Lower lobe of right lung (tissue), 2 donors: ENCODE measurements around the gene PDE7B. TPM values are rescaled to one million over a fixed set of nuclear protein-coding genes. Genes with fewer than 3 reads are reported as not detected.
"Not testable (repeated sequence)": the region's sequence is repeated elsewhere in the genome, so short reads cannot be mapped to it uniquely, and the experiment has no call there.

Source experiments
- ATAC-seq, 2 donors: fragments of 200-7000 bp; cut with Tn5 transposase; one replicate each; pipeline ENCODE4 v1.9.1; 2020 to 2022; ENCODE audit warnings: mild to moderate bottlenecking in 2 of 2, moderate library complexity in 2 of 2
- DNase-seq: peaks from one replicate; pipeline ENCODE4 v3.0.0-alpha.2; 2020
- H3K27ac ChIP-seq: fragments of 200-600 bp; one replicate; pipeline ENCODE4 v1.8.0; 2022
- H3K27me3 ChIP-seq: fragments of 200-600 bp; one replicate; pipeline ENCODE4 v1.8.0; 2022; ENCODE audit warnings: low read depth
- H3K36me3 ChIP-seq: fragments of 200-600 bp; one replicate; pipeline ENCODE4 v1.8.0; 2022; ENCODE audit warnings: mild to moderate bottlenecking
- H3K4me1 ChIP-seq: fragments of 200-600 bp; one replicate; pipeline ENCODE4 v1.8.0; 2022
- H3K4me3 ChIP-seq: fragments of 200-600 bp; one replicate; pipeline ENCODE4 v1.8.0; 2022; ENCODE audit warnings: mild to moderate bottlenecking
- H3K9me3 ChIP-seq: fragments of 200-600 bp; one replicate; pipeline ENCODE4 v1.8.0; 2022
- CTCF ChIP-seq: fragments of 200-600 bp; IDR thresholded peaks from one replicate; pipeline ENCODE4 v1.8.0; 2022; ENCODE audit warnings: antibody characterized with exemption, mild to moderate bottlenecking
- intact Hi-C: fragments of 100-400 bp; cut with DNase I; formaldehyde crosslinking; loops from one replicate; pipeline ENCODE4 v1.11.0; 2022
- total RNA-seq: library from RNA; stranded (reverse); fragmentation: NEBNext Ultra II Directional; extraction: Animal tissue kit (Norgen Biotek cat#: 25700); gene quantifications from one replicate; pipeline ENCODE4 v1.2.1, GENCODE V29; 2021
- donor health status: DM: no; HTN: yes; CAD: no; lungs with severe emphysema.

Gene PDE7B
- total RNA-seq, 1 donor from 2014 or later: 2.2 TPM

DNA sequence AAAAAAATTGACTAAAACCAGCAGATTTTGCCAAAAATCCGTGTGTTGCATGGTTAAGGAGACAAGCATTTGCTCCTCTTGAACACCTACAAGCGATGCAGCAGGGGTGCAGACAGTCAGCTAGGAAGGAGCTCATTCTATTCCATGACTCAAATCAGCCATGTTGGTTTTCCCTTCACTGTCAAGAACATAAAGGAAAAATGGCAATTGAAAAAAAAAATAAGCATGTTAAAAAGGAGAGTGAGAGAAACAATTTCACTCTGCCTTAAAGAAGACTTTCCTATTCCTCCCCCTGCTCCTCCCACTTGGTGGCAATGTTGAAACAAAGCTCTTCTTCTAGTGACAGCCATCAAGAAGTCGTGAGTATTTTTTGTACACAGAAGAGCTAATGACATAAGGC is 283.2 kb downstream of the PDE7B start:
- intact Hi-C loops: no loop called here
- no peak for ATAC-seq

GRCh38 chr6:136136274-136136673 is 284.8 kb downstream of the PDE7B start:
- Histone ChIP-seq H3K4me3 (no peak overlapping the region), H3K9me3 (no peaks in the 10 kb centered on the region), H3K4me1 (no peaks in the 10 kb centered on the region), H3K27me3 (no peaks in the 10 kb centered on the region), H3K36me3 (no peaks in the 10 kb centered on the region), H3K27ac (no peak overlapping the region)
- no peak for ATAC-seq
- no peak for TF ChIP-seq CTCF
- intact Hi-C loops: no loop called here
- DNase-seq: no peak

More for the DNA sequence above, 283.2 kb downstream of the PDE7B start:
- Histone ChIP-seq H3K27me3 (no peaks in the 10 kb centered on the region), H3K36me3 (no peaks in the 10 kb centered on the region), H3K4me1 (no peaks in the 10 kb centered on the region), H3K9me3 (no peaks in the 10 kb centered on the region), H3K27ac (no peak overlapping the region), H3K4me3 (no peak overlapping the region)
- DNase-seq: no peak
- TF ChIP-seq CTCF: no peak

DNA sequence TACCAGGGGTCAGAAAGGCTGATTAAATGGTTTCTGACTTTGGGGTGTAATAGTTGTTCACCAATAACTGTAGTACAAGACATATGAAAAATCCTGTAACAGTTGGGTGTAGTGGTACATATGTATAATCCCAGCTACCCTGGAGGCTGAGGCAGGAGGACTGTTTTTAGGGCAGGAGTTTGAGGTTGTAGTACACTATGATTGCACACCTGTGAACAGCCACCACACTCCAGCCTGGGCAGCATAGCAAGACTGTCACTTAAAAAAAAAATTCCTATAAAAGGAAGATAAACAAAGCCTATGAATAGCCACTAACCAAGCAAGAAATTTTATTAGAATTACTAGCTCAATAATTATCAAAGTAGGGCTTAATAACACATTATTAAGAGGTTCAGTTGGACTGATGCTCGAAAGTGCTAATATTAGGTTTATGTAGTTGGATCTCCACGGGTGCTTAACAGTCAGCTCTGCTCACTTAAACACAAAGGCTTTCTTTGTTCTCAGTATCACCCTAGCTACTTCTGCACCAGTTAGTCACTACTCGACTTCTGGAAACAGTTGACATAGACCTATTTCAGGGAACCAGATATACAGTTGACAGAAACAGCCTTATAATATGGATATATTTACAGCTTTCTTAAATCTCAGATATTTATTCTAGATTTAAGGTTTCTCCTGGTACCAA is 285.6 kb downstream of the PDE7B start:
- Histone ChIP-seq H3K4me1 (no peaks in the 10 kb centered on the region), H3K36me3 (no peaks in the 10 kb centered on the region), H3K9me3 (no peaks in the 10 kb centered on the region), H3K4me3 (no peak overlapping the region), H3K27me3 (no peaks in the 10 kb centered on the region), H3K27ac (no peak overlapping the region)
- ATAC-seq: no peak
- intact Hi-C loops: no loop called here
- TF ChIP-seq CTCF: no peak
- DNase-seq: no peak

GRCh38 chr6:136137739-136138402 is 286.4 kb downstream of the PDE7B start:
- no peaks in the 10 kb centered on the region for H3K9me3 ChIP-seq
- no peak for TF ChIP-seq CTCF
- intact Hi-C loops: no loop called here
- no peaks in the 10 kb centered on the region for H3K4me1 ChIP-seq
- H3K4me3 ChIP-seq: no peak overlapping the region
- ATAC-seq (no peak), DNase-seq (no peak)
- no peaks in the 10 kb centered on the region for H3K27me3 ChIP-seq
- H3K27ac ChIP-seq: no peak overlapping the region
- H3K36me3 ChIP-seq: no peaks in the 10 kb centered on the region

- H3K27ac ChIP-seq, H3K4me3 ChIP-seq, DNase-seq, H3K36me3 ChIP-seq, intact Hi-C loops, ATAC-seq, H3K27me3 ChIP-seq, H3K9me3 ChIP-seq, H3K4me1 ChIP-seq: not testable (repeated sequence)
Observed at GRCh38 chr6:136139111-136139510, 287.6 kb downstream of the PDE7B start.
